Activated naive CD4-positive, alpha-beta T cell (primary cell): ENCODE measurements around the gene CT55.
A peak's percentile ranks its signal among the peaks of the same experiment; 100 is the strongest.
"Not testable (repeated sequence)": the region's sequence is repeated elsewhere in the genome, so short reads cannot be mapped to it uniquely, and the experiment has no call there.

ENCODE experiments used
- DNase-seq, 4 experiments: peaks; one replicate each; lab custom pipeline; 2025; lab: John Stamatoyannopoulos, UW

The CT55 gene

DNA sequence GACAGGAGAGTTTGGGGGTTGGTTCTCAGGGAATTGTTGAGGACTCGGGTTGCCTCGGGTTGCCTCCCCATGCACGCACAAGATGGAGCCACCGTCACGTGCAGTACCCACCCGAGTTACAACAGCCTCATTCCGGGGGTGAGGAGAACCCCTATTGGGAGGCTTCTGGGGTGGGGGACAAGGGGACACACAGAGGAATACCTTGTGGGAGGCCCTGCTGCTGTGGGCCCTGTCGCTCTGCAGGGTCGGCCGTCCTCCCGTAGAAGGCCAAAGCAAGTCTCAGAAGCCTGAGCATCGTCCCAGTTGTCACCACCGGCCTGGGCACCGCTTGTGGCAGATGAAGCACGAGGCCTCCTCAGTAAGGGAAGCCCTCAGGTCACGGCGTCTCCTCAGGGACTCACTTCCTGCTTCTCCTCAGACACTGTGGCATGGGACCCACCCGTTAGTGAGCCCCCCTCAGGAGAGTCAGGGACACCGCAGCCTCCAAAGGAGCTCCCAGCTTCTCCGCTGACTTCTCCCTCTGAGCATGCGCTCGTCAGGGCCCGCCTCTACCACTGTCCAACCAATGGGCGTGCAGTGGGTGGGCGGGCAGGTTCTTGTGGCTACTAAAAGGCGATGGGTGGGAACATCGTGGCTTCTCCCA, at the start of gene CT55:
CT55 (minus strand) TSS at position 522 of the 643 bp plus-strand sequence; CDS start at position 295, 227 bp downstream.
- DNase-seq, result no peak

DNA sequence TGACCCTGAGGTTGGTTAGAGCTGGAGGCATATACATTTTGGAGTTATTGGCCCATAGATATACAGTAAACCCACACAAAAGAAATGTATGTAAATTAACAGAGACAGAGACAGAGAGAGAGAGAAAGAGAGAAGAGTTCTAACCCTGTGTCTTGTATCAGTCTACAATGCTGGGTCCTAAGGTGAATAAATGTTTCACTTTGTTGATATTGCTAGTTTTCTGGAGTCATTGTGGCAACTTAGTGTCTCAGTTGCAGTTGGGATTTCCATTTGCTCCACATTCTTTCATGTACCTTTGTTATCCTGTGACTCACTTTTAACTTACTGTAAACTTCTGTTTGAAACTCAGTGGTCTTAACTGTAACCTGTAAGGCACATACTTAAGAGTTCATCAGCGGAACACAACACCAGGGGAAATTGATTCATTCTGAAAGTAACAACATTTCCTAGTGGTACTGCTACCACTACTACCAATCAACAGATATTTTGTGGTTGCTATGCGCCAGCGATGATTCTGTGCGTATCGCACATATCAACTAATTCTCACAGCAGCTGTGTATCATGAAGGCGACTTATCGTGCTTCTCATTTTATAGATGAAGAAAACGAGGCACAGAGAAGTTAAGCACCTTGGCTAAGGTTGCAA, 42.1 kb upstream of the CT55 start:
- no peak for DNase-seq

DNA sequence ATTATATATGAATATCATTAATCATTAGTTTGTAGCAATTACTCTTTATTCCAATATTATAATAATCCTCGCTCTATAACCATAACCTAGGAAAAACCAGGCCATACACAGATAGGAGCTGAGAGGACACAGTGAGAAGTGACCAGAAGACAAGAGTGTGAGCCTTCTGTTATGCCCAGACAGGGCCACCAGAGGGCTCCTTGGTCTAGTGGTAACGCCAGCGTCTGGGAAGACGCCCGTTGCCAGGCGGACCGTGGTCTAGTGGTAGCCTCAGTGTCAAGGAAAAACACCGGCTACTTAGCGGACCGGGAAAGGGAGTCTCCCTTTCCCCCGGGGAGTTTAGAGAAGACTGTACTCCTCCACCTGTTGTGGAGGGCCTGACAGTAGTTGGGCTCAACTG, 35.2 kb upstream of the CT55 start:
- DNase-seq, result peak in 1 of 4 experiments; percentile 5

DNA sequence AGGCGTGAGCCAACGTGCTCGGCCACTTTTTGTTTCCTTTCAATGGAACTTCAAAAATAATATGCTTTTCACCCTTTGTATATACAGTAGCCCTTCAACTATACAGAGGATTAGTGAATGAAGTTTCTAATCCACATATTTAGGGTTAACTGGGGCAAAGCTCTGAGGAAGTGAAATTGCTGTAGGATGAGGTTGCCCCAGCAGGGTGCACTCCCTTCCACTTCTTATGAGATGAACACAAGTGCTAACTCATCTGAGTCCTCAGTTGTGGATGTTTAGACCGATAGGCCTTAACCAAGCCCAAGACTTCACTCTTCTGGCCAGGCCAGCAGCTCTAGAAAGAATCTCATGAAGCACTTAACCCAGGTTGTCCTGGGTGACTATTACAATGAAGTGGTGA, 29.1 kb upstream of the CT55 start:
- DNase-seq, result no peak

DNA sequence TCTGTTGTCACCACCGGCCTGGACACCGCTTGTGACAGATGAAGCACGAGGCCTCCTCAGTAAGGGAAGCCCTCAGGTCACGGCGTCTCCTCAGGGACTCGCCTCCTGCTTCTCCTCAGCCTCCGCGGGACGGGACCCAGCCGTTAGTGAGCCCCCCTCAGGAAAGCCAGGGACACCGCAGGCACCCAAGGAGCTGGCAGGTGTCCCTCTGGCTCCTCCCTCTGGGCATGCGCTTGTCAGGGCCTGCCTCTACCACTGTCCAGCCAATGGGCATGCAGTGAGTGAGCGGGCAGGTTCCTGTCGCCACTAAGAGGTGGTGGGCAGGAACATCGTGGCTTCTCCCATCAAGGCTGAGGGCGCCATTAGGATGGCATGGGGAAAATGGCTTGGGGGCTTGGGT, 23.5 kb upstream of the CT55 start:
- no peak for DNase-seq

DNA sequence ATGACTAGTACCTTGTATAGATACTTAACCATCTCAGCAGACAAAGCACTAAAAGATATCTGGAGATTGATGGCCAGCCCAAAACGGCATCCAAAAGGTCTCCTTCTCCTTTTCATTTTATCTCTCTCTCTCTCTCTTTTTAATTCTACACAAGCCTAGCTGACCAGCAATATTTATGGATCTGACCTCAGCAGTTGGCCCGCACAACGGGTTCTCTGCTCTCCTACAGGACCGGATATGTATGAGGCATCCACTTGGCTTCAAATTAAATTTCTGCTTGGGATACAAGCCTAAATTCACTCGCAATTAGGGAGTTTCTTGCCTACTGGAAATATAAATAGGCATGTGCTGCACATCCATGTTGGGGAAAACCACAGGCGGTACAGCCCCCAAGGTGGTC, 22.5 kb upstream of the CT55 start:
- no peak for DNase-seq

DNA sequence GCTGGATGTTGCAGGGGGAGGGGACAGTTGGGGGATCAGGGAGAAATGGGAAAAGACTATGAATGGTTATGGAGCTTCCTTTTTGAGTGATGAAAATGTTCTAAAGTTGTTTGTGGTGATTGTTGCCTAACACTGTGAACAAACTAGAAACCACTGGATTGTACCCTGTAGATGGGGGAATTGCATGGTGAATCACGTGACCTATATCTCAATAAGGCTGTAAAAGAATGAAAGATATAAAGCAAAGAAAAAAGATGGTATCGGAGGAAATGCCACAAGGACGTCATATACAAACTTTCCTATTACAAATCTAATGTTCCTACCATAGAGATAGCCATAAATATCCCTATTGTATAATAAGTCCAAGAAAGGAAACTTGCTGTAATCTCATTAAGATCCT, 20.6 kb upstream of the CT55 start:
- no peak for DNase-seq

DNA sequence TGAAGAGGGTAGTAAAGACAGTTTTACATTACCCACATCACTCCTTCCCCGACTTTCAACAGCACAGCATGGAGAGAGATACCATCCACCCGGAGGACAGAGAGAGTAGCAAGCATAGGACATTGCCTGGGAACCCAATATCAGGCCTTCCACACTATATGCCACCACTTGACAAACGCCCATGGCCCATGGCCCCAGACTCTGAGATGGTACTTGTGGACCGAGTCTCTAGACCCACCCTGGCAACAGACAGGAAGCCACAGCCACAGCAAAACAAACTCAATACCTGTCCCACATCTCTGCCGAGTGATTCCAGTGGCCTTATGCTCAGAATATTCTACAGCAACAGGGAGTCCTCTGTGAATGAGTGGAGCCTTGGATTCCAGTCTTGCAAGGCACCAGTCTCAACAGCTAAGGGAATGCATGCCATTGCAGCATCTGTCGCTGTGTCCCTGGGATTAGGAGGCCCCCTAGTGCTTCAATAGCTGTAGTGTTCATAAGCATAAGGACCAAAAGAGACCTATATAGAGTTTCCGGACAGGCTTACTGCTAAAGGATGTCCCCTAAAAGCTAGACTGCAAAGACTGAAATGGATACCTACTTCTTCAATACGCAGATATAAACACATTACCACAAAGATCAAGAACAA, 14.7 kb upstream of the CT55 start:
- DNase-seq, result peak in 2 of 4 experiments; percentile 0 to 1

GRCh38 chrX:135178636-135179035, 7.4 kb upstream of the CT55 start:
- no peak for DNase-seq

DNA sequence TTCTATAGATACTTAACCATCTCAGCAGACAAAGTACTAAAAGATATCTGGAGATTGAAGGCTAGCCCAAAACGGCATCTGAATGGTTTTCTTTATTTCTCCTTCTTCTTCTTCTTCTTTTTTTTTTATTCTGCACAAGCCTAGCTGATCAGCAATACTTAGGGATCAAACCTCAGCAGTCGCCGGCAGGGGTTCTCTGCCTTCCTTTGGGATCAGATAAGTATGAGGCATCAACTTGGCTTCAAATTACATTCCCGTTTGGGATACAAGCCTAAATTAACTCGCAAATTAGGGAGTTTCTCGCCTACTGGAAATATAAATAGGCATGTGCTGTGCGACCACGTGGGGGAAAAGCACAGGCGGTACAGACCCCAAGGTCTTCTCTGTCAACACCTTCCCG, 730 bp downstream of the CT55 start:
- no peak for DNase-seq

- not testable (repeated sequence) for DNase-seq
These were observed 1.7 kb downstream of the CT55 start for GRCh38 chrX:135169534-135169933.

- DNase-seq, result no peak
These were observed 2.7 kb downstream of the CT55 start for GRCh38 chrX:135168486-135168885.

DNA sequence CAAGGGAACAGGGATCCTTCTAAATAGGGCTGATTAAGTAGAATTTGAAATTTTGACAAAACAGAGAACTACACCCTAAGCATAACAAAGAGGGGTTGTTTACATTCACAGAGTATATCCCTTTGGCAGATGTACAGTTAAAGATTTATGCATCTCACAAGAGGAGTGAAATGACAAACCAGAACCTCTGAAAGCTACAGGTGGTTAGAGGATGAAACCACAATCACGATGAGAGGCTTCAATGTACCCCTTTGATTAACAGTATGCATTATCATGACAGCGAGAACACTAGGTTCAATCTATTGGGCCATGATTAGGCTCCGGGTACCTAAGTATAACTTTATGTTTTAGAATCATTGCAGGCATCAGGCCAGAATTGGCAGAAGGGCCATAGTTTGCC, 16.5 kb downstream of the CT55 start:
- DNase-seq, result not testable (repeated sequence)

DNA sequence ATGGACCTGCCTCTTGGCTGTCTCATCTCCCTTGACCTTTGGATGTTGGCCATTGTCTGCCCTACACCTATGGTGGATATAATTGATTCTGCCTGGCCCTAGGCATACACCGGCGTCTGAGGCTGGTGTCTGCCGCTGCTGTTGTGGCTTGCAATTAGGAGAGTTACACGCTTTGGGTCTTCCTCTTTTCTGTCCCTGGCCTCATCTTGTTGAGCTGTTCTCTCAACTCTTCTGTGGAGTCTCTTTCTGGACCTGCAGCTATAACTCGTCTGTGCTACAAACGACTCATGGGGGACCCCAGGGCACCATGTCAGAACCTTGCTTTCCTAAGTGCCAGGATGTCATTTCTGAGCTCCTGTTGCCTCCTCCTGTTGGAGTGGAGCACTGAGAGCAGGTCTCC, 45.1 kb downstream of the CT55 start:
- DNase-seq, result not testable (repeated sequence)

GRCh38 chrX:135120056-135120576, 51.1 kb downstream of the CT55 start, which contains the start of gene ETDB:
TSS of gene ETDB (minus strand) at chrX:135120526. CDS start at chrX:135119261, 1,265 bp downstream.
- not testable (repeated sequence) for DNase-seq

- DNase-seq, result not testable (repeated sequence)
These were observed 55.1 kb downstream of the CT55 start for GRCh38 chrX:135116064-135116463.

GRCh38 chrX:135114392-135114791, 56.8 kb downstream of the CT55 start:
- DNase-seq, result no peak

DNA sequence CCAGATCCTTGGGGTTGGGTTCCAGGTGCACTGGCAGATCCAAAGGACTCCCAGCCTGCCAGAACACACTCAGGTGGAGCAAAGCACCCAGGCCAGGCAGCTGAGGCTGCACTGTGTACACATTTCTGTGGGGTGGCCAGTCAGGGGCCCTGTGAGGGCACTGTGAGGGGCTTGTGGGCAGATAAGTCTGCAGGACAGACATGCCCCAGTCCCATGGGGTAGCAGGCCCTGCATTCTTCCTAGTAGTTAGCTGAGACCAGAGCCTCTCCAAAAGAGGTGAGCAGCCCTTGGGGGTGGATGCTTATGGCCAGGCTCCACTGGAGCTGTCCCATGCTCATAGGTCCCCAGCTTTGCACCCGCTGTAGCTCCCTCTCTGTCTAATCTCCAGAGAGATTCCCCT, 58.5 kb downstream of the CT55 start:
- DNase-seq, result no peak

GRCh38 chrX:135112096-135112729, 59.0 kb downstream of the CT55 start:
- DNase-seq, result no peak

- no peak for DNase-seq
These were observed 61.6 kb downstream of the CT55 start for GRCh38 chrX:135109554-135109953.
